ENCODE results near the gene ADAMTSL4. TPM values are rescaled to one million over a fixed set of nuclear protein-coding genes. Genes with fewer than 3 reads are reported as not detected.

ADAMTSL4 gene
- total RNA-seq, 8 experiments from 2014 or later: 0.75 to 45.8 (median 4.9) TPM

DNA sequence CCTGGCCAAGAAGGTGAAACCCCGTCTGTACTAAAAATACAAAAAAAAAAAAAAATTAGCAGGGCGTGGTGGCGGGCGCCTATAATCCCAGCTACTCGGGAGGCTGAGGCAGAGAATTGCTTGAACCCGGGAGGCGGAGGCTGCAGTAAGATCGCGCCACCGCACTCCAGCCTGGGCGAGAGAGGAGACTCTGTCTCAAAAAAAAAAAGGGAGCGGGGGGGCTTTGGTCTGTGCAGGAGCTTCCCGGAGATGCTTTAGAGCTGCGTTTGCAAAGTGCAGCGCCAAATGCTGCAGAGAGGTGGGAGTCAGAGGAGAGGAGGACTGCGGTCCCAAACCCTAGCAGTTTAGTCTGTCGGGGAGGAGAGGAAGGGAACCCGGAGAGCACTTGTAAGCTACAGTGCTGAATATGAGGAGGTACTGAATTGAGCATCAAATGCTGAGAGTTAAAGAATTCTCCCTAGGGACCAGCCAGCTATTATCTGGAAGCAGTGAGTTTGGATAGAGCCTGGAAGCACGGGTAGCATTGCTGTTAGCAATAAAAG, 33.1 kb upstream of the ADAMTSL4 start:
- peaks cover 0 to 6% of the 10 kb centered on the region in 2 donors for H3K4me1 ChIP-seq (replicated peaks in 1 of 2)
- in situ Hi-C loops (cut with MboI; ENCODE audit: low pct_unique_long_range_greater_than_20kb in 2 of 9, low sequenced_read_pairs in 9 of 9, unreplicated experiment in 9 of 9): no loop called here
- ATAC-seq (replicated peaks in 6 of 8): peak in 7 of 8 experiments; percentile 2 to 43 (median 34)
- WGBS, 10 experiments: 0 to 11% (median 5%) methylated on average over 1 to 17 of the region's 19 CpGs; no CpG with 5 or more reads in 1 of the 10 experiments
- H3K27ac ChIP-seq: peak overlapping the region; percentile 61 to 68
- peak overlapping the region; percentile 52 to 76 (median 63) for H3K4me3 ChIP-seq

DNA sequence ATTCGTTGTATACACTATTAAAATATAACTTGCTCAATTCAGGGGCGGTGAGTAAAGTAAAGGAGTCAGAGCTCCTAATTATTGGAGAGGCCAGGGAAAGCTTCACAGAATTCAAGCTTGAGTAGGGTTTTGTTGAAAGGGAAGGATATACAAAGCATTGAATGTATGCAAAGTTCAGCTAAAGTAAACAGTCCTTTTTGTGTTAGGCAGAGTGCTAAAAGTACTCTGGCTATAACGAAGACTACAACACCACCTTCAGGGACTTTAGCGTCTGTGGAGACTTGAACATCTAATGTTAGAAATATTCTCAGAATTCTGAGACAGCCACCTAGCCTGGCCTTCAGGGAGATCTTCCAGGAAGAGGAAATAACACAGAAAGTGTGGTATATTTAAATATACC, 32.6 kb upstream of the ADAMTSL4 start:
- Histone ChIP-seq H3K4me1 (replicated peaks in 1 of 2) (peaks cover 0 to 6% of the 10 kb centered on the region in 2 donors), H3K27ac (no peak overlapping the region), H3K4me3 (peak overlapping the region; percentile 52 to 76 (median 63))
- WGBS, 10 experiments: 0 to 56% (median 21%) methylated on average over 1 to 4 of the region's 4 CpGs; no CpG with 5 or more reads in 1 of the 10 experiments
- peak in 1 of 8 experiments; percentile 2 for ATAC-seq (replicated peaks in 6 of 8)
- in situ Hi-C loops (cut with MboI; ENCODE audit: low pct_unique_long_range_greater_than_20kb in 2 of 9, low sequenced_read_pairs in 9 of 9, unreplicated experiment in 9 of 9): no loop called here

DNA sequence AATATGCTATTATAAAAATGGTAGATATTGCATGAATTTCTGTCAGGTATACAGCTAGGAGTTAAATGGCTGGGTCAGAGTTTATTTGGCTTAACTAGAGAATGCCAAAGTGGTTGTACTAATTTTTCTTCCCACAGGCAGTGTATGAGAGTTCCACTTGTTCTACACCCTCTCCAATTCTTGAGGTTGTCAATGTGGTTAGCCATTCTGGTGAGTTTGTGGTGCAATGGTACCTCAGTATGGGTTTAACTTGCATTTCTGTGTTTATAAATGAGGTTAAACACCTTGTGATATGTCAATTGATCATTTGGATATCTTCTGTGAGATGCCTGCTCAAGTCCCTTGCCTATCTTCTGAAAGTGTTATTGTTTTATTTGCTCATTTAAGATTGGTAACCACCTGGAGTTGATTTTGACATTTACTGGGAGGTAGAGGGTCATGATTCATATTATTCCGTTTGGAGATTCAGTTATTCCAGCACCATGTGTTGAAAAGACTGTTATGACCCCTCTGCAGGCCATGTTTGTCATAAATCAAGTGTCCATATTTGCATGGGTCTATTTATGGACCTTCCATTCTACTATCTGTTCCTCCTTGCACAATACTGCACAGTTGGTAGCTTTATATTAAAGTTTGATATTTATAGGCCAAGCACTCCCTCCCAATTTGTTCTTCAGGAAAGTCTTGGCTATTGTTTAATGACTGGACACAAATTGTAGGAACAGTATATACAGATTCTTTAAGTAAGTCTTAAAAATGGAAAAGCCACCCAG, 27.8 kb upstream of the ADAMTSL4 start:
- WGBS, 10 experiments: 0 to 100% (median 71%) methylated on average over 1 of the region's 1 CpG; no CpG with 5 or more reads in 1 of the 10 experiments
- no peak for ATAC-seq (replicated peaks in 6 of 8)
- in situ Hi-C loops (cut with MboI; ENCODE audit: low pct_unique_long_range_greater_than_20kb in 2 of 9, low sequenced_read_pairs in 9 of 9, unreplicated experiment in 9 of 9): no loop called here
- peaks cover 3 to 6% of the 10 kb centered on the region in 2 donors for H3K4me1 ChIP-seq (replicated peaks in 1 of 2)
- no peak overlapping the region for H3K27ac ChIP-seq
- no peak overlapping the region for H3K4me3 ChIP-seq

DNA sequence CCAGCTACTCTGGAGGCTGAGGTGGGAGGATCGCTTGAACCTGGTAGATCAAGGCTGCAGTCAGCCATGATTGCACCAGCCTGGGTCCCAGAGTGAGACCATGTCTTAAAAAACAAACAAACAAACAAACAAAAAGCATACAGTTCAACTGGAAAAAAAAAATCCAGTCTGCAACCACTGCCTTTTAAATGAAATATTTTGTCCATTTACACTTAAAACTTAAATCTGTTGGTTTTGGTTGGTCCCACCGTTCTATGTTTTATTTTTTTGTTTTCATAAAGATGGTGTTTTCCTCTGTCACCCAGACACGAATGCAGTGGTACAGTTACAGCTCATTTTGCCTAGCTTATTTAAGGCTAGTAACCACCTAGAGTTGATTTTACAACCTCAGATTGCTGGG, 23.9 kb upstream of the ADAMTSL4 start:
- in situ Hi-C loops (cut with MboI; ENCODE audit: low pct_unique_long_range_greater_than_20kb in 2 of 9, low sequenced_read_pairs in 9 of 9, unreplicated experiment in 9 of 9): no loop called here
- Histone ChIP-seq H3K27ac (no peak overlapping the region), H3K4me1 (replicated peaks in 1 of 2) (peaks cover 0 to 3% of the 10 kb centered on the region in 2 donors), H3K4me3 (no peak overlapping the region)
- ATAC-seq (replicated peaks in 6 of 8): no peak
- WGBS, 10 experiments: 13 to 94% (median 79%) methylated on average over 1 to 3 of the region's 3 CpGs; no CpG with 5 or more reads in 2 of the 10 experiments

DNA sequence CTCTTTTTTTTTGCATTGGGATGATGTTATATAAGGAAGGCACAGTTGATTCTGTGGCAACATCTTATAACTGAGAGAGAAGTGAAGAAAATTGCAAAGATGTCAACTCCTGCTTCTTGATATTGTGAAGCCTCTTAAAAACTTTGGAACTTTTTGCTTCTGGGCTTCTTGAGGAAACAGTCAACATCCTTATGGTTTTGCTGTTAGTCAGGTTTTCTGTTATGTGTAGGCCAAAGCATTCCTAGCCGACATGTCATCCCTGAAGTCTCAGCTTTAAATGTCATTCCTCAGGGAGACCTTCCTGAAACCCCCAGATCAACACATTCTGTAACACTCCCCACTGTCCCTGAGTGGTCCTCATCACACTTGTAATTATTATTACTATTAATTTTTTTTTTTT, 21.0 kb upstream of the ADAMTSL4 start:
- H3K4me3 ChIP-seq: no peak overlapping the region
- in situ Hi-C loops (cut with MboI; ENCODE audit: low pct_unique_long_range_greater_than_20kb in 2 of 9, low sequenced_read_pairs in 9 of 9, unreplicated experiment in 9 of 9): no loop called here
- WGBS, 10 experiments: 20 to 100% (median 100%) methylated on average over 1 of the region's 1 CpG; no CpG with 5 or more reads in 3 of the 10 experiments
- no peak overlapping the region for H3K27ac ChIP-seq
- H3K4me1 ChIP-seq (replicated peaks in 1 of 2): peaks cover 8 to 9% of the 10 kb centered on the region in 2 donors
- ATAC-seq (replicated peaks in 6 of 8): no peak

DNA sequence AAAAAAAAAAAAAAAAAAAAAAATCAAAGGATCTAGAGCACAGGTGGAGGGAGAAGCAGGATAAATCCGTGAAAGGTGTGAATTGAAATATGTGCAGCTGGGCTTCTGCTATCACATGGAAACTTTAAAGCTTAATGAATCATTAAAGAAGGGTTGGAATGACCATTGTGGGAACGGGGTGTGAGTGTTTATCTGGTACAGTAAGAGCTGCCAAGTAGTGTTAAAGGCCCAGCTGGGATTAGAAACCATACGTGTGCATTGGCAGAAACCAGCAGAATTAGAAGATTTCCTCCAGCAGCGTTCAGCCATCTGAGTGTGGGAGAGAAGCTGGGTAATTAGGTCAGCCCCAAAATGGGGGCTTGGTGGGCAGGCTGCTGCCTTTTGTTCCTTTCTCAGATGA, 20.2 kb upstream of the ADAMTSL4 start:
- Histone ChIP-seq H3K27ac (no peak overlapping the region), H3K4me1 (replicated peaks in 1 of 2) (peaks cover 6 to 8% of the 10 kb centered on the region in 2 donors), H3K4me3 (no peak overlapping the region)
- ATAC-seq (replicated peaks in 6 of 8): peak in 1 of 8 experiments; percentile 64
- WGBS, 10 experiments: 0 to 83% (median 70%) methylated on average over 2 to 4 of the region's 4 CpGs
- in situ Hi-C loops (cut with MboI; ENCODE audit: low pct_unique_long_range_greater_than_20kb in 2 of 9, low sequenced_read_pairs in 9 of 9, unreplicated experiment in 9 of 9): no loop called here

DNA sequence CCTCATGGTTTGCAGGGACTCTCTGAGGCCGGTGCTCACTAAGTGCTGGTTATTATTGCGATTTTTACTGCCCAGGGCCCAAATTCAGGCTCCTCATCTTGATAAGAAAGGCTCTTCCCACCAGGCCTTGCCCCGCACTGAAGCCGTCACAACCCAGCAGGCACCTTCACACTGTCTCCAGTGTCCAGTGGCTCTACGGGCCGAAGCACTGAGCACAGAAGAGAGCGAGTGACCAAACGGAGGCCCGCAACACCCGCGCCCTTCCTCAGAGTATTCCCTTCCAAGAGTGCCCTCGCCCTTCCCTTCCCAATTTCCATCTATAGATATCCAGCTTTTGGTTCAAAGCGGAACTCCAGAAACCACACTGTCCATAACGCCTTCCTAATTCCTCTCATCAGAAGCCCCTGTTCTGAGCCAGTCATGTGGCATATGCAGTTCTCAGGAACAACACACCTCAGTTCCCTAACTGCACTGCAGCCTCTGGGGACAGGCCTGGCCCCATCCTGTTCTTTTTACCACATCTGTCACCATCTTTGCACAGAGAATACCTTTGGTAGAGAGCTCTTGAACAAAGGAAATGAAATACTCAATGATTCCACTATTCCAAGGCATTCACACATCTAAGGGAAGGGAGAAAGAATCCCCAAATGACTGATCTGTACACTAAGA, 18.6 kb upstream of the ADAMTSL4 start:
- peaks cover 6 to 8% of the 10 kb centered on the region in 2 donors for H3K4me1 ChIP-seq (replicated peaks in 1 of 2)
- ATAC-seq (replicated peaks in 6 of 8): no peak
- WGBS, 10 experiments: 86 to 100% (median 95%) methylated on average over 1 to 14 of the region's 14 CpGs; no CpG with 5 or more reads in 2 of the 10 experiments
- in situ Hi-C loops (cut with MboI; ENCODE audit: low pct_unique_long_range_greater_than_20kb in 2 of 9, low sequenced_read_pairs in 9 of 9, unreplicated experiment in 9 of 9): no loop called here
- no peak overlapping the region for H3K27ac ChIP-seq
- no peak overlapping the region for H3K4me3 ChIP-seq

DNA sequence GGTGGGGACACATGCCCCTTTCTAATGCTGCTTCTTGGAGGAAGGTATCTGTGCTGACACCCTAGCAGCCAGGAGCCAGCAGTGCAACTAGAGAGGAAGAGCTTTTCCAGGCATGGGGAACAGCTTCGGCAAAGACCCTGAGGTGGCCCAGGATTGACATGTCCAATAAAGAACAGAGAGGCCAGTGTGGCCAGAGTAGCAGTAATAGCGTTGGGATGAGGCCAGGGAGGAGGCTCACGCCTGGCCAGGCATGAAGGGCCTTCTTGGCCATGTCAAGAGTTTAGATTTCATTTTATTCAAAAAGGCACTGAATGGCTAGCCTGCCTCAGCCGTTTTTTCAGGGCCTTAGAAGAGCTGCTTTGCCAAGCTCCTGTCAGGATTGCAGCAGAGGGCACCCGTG, 16.3 kb upstream of the ADAMTSL4 start:
- no peak overlapping the region for H3K4me3 ChIP-seq
- in situ Hi-C loops (cut with MboI; ENCODE audit: low pct_unique_long_range_greater_than_20kb in 2 of 9, low sequenced_read_pairs in 9 of 9, unreplicated experiment in 9 of 9): no loop called here
- ATAC-seq (replicated peaks in 6 of 8): peak in 4 of 8 experiments; percentile 8 to 18 (median 11)
- H3K4me1 ChIP-seq (replicated peaks in 1 of 2): peaks cover 6 to 8% of the 10 kb centered on the region in 2 donors
- no peak overlapping the region for H3K27ac ChIP-seq
- WGBS, 10 experiments: 0 to 86% (median 40%) methylated on average over 1 to 4 of the region's 5 CpGs; no CpG with 5 or more reads in 3 of the 10 experiments

DNA sequence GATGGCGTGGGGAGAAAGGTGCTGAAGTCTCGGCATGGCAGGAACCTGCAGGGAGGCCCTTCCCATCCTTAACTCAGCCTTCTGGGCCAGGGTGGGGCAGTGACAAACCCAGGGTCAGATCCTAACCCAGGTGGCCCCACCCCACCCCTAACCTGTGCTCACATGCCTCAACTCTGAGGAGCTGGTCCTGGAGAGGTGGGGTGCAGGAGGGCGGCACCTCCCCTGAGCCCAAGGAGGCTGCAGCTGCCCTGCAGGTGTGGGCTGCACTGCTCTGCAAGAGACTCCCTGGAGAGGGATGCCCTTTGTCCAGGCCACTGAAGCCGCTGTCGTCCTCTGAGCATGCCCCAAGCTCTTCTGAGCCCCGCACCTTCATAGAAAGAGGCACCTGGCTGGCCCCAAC, 15.2 kb upstream of the ADAMTSL4 start:
- Histone ChIP-seq H3K4me3 (no peak overlapping the region), H3K4me1 (replicated peaks in 1 of 2) (peaks cover 6 to 8% of the 10 kb centered on the region in 2 donors), H3K27ac (no peak overlapping the region)
- in situ Hi-C loops (cut with MboI; ENCODE audit: low pct_unique_long_range_greater_than_20kb in 2 of 9, low sequenced_read_pairs in 9 of 9, unreplicated experiment in 9 of 9): no loop called here
- 77 to 100% (median 88%) methylated on average over 1 to 4 of the region's 6 CpGs; no CpG with 5 or more reads in 6 of the 10 experiments for WGBS, 10 experiments
- no peak for ATAC-seq (replicated peaks in 6 of 8)

DNA sequence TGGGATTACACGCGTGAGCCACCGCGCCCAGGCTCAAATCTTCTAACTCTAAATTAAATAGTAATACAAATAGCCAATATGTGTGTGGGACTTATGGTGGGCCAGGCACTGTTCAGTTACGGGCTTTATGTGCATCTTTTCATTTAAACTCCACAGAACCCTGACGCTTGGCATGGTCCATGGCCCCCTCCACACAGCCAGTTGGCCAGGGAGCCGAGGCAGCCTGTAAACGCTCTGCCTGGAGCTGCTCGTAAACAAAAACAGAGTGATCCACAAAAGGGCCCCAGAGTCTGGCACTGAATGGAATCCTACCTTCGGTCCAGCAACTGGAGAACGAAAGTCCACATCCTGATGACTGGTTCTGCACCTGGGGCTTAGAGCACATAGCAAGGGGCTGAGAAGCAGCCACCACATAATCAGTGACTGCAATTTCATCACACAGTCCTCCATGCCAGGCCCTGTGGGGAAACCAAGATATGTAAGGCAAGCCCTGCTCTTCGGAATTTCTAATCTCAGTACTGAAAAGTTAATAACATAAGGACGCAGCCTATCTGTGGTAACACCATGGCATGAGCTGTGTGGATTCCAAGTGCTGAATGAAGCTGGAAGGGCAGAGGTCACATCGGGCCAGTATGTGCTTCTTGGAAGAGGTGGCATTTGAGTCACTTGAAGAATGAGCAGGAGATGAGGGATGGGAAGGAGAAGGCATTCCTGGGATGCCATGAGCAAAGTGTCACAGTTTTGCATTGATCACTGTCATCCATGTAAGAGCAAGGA, 13.5 kb upstream of the ADAMTSL4 start:
- ATAC-seq (replicated peaks in 6 of 8): no peak
- no peak overlapping the region for H3K27ac ChIP-seq
- no peak overlapping the region for H3K4me3 ChIP-seq
- H3K4me1 ChIP-seq (replicated peaks in 1 of 2): peaks cover 6 to 7% of the 10 kb centered on the region in 2 donors
- whole genome bisulfite sequencing, 10 experiments: 15 to 100% (median 94%) methylated on average over 2 to 14 of the region's 14 CpGs; no CpG with 5 or more reads in 2 of the 10 experiments
- in situ Hi-C loops (cut with MboI; ENCODE audit: low pct_unique_long_range_greater_than_20kb in 2 of 9, low sequenced_read_pairs in 9 of 9, unreplicated experiment in 9 of 9): no loop called here

DNA sequence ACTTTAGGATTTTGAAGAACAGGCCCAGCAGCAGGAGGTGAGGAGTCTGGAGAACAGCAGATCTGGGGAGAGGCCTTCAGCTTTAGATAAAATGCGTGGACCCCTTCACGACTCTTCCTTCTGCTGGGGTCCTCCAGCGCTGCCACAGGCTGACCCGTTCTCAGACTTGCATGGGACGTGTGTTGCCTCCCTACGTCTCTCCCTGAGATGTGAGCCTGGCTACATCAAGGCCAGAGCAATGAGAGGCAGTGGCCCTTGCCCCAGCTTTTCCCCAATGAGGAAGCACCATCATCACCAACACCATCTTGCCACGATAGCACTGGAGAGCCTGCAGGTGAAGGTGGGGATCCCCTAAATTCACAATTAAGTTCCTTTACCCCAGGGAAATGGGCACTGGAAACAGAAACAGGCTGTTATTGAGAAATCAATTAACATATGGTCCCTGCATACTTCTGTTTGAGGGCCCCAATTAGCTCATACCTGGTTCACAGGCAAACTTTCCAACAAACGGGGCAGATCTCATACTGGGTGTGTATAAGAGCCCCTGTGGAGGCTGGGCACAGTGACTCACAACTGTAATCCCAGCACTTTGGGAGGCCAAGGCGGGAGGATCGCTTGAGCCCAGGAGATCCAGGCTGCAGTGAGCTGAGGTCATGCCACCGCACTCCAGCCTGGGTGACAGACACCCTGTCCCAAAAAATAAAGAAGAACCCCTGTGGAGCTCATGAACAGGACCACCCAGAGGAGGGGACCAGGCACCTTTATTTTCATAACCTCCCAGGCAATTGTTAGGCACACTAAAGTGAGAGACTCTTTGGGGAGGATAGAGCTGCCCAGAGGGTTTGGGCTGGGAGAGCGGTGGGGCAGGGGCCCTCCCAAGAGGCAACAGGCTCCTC, 12.1 kb upstream of the ADAMTSL4 start:
- no peak overlapping the region for H3K4me3 ChIP-seq
- H3K27ac ChIP-seq: no peak overlapping the region
- peaks cover 4% of the 10 kb centered on the region in 2 donors for H3K4me1 ChIP-seq (replicated peaks in 1 of 2)
- WGBS, 10 experiments: 33 to 100% (median 92%) methylated on average over 1 to 9 of the region's 12 CpGs; no CpG with 5 or more reads in 2 of the 10 experiments
- in situ Hi-C loops (cut with MboI; ENCODE audit: low pct_unique_long_range_greater_than_20kb in 2 of 9, low sequenced_read_pairs in 9 of 9, unreplicated experiment in 9 of 9): no loop called here
- no peak for ATAC-seq (replicated peaks in 6 of 8)
